Fibroblast of the aortic adventitia (primary cell): Measurements from ENCODE around the gene FOS. TPM values are rescaled to one million over a fixed set of nuclear protein-coding genes. Genes with fewer than 3 reads are reported as not detected.

Experiments
- DNase-seq: peaks from one replicate; pipeline ENCODE4 v3.0.0-alpha.2; 2010; ENCODE audit warnings: low read depth
- H3K4me3 ChIP-seq: 2 replicates; pipeline ENCODE4 v1.5.1; 2011; ENCODE audit warnings: low read depth, mild to moderate bottlenecking, control low read depth, low read length, moderate library complexity
- CTCF ChIP-seq: IDR thresholded peaks from 2 replicates; pipeline ENCODE4 v1.5.1; 2011; ENCODE audit warnings: mild to moderate bottlenecking, low read length, control low read depth, inconsistent platforms; ENCODE audit not compliant: insufficient read depth
- total RNA-seq: library from RNA; depleted of rRNA; stranded (reverse); fragments of >200 nt; gene quantifications from 2 replicates; pipeline ENCODE4 v1.2.3, GENCODE V29; 2012; ENCODE audit warnings: low replicate concordance

The FOS gene
- total RNA-seq, 1 donor = 1.4 TPM

- no peak for TF ChIP-seq CTCF
- H3K4me3 ChIP-seq = no peak overlapping the region
- DNase-seq = peak; percentile 82
Measured at GRCh38 chr14:75267141-75267721, 11.4 kb upstream of the FOS start.

DNA sequence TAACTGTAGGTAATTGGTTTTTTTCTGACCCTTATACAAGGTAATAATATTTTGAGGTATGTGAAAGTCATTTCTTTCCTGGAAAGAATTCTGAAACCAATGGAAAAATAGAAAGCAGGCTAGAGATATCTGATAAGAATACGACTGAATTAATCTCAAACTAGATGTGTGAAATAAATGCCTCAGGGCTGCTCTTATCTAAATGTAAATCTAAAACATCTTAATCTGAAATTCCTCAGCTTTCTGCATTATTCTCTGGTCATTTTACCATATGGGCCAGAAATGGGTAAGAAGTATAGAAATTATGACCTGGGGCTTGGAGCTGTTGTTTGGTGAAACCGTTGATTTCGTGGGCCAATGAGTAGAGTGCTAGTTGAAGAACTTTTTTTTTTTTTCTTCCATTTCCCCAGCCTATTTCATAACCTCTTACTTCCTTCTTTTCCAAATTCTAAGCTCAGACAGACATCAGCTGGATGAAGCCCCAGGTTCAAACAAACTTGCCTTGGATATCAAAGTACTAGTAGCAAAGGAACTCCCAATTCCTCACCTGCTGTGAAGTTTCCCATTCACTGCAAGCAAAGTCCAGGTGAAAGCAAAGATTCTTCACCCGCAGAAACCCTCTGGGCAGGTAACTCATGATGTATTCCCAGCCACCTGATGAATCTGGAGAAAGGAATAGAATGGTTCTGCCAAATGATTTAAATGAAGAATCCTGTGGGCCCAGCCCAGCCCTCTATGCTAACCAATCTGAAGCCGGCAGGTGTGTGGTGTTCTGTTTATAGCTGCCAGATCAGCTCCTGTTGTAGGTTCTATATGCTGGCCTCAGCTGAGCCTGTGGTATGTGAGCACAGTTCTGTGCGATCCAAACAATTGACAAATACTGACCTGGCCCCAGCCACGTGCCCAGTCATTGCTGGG is 9.7 kb upstream of the FOS start:
- no peak for TF ChIP-seq CTCF
- no peak for DNase-seq
- H3K4me3 ChIP-seq = no peak overlapping the region

GRCh38 chr14:75271514-75271913 is 7.1 kb upstream of the FOS start:
- no peak for DNase-seq
- H3K4me3 ChIP-seq = no peak overlapping the region
- no peak for TF ChIP-seq CTCF

DNA sequence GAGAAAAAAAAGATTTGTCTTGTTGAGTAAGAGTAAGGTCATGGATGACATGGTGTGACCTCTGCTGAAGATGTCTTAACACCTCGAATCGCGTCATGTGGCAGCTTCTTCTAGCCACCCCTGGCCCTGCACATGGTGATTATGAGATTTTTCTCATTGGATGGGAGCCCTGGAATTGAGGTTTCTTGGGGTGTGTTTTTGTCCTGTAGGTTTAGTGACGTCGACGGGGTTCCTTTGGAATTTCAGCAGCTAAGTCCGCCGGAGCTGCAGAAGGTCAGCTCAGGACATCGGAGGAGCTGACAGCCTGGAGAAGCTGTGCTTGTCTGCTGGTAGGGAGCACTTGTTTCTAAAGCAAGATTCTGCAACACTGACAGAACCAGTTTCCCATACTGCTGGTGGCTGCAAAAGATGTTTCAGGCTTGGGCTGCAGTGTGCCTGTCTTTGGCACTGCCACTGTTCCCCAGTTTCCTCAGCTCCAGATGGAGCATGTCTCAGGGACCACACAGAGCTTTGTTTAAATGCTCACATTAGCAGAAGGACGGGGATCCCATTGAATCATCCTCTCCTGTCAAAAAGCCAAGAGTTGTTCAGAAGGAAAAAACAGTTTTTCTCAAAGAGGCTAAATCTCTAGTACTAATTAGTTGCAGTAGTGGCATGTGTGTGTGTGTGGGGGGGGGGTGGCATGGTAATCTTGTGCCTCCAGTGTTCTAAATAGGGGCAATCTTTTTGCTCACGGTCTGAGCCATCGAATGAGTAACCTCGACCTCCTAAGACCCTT is 5.2 kb upstream of the FOS start:
- H3K4me3 ChIP-seq = no peak overlapping the region
- peak; percentile 75 for DNase-seq
- TF ChIP-seq CTCF = no peak

DNA sequence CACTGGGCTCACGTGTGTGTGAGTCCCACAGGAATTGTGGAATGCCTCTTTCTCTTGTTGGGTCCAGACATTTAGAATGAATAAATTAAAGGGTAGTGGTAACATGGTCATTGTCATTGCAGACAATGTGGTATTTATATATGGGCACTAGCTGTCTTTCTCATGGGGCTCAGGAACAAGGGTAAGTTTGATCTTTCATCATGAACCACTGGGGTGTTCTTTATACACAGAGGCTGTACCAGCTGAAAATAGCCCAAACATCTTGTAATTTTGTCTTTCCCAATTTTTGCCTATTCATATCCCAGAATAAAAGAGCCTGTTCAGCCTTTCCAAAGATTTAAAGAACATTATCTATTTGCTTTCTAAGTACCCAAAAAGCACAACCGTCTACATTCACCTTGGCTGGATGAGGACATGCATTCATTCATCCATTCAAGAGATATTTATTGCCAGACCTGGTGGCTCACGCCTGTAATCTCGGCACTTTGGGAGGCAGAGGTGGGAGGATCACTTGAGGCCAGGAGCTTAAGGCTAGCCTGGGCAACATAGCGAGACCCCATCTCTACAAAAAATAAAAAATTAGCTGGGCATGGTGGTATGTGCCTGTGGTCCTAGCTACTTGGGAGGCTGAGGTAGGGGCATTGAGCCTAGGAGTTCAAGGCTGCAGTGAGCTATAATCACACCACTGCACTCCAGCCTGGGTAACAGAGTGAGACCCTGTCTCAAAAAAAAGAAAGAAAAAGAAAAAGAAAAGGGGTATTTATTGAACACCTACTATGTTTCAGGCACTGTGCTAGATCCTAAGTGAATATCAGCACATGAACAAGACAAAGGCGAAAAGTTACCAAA is 4.4 kb upstream of the FOS start:
- no peak for TF ChIP-seq CTCF
- DNase-seq = no peak
- H3K4me3 ChIP-seq = no peak overlapping the region
